SK-MEL-5 (cell line): ENCODE results near the gene RC3H2. TPM values are rescaled to one million over a fixed set of nuclear protein-coding genes. Genes with fewer than 3 reads are reported as not detected.

Experiments
- small RNA-seq, 2 experiments: library from RNA; depleted of rRNA; stranded (forward); fragments of <200 nt; gene quantifications; one replicate each; pipeline ENCODE3, GENCODE V24; 2014
- total RNA-seq: library from RNA; depleted of rRNA; stranded (reverse); fragments of >200 nt; shearing (Covaris generic); gene quantifications from 2 replicates; pipeline ENCODE4 v1.2.3, GENCODE V29; 2014; rRNA removed

Gene RC3H2
- total RNA-seq, 1 experiment from 2014 or later = 44.7 TPM

Small RNA genes within 50 kb of the gene (small RNA-seq; reads per million reads assigned to genes)
- 0 reads per million in 2 experiments for gene RNY1P15
- 51.3 to 193 reads per million in 2 experiments for gene SNORD90

Other genes with a start within 250 kb of the RC3H2 start
- not detected in 2 replicates for gene OR1B1, start 247.7 kb downstream of the RC3H2 start, total RNA-seq
- not detected in 2 replicates for gene OR1L1, start 243.6 kb downstream of the RC3H2 start, total RNA-seq
- gene OR1L3, start 230.2 kb downstream of the RC3H2 start, total RNA-seq = not detected in 2 replicates
- not detected in 2 replicates for gene OR1L4, start 181.4 kb downstream of the RC3H2 start, total RNA-seq
- gene OR1L6, start 163.1 kb downstream of the RC3H2 start, total RNA-seq = not detected in 2 replicates
- not detected in 2 replicates for gene OR5C1, start 116.4 kb downstream of the RC3H2 start, total RNA-seq
- not detected in 2 replicates for gene OR1K1, start 105.2 kb downstream of the RC3H2 start, total RNA-seq
- 20.0 and 23.3 TPM in 2 replicates for gene PDCL, start 76.8 kb downstream of the RC3H2 start, total RNA-seq
- 18.1 and 19.0 TPM in 2 replicates for gene ZBTB6, start 8.0 kb upstream of the RC3H2 start, total RNA-seq
- 4.6 and 5.0 TPM in 2 replicates for gene ZBTB26, start 26.2 kb upstream of the RC3H2 start, total RNA-seq
- gene RABGAP1, start 35.7 kb upstream of the RC3H2 start, total RNA-seq = 18.3 and 27.5 TPM in 2 replicates
- gene GPR21, start 128.3 kb upstream of the RC3H2 start, total RNA-seq = 0.24 and 0.32 TPM in 2 replicates